Measurements from ENCODE around the gene PPP1R36. TPM values are rescaled to one million over a fixed set of nuclear protein-coding genes. Genes with fewer than 3 reads are reported as not detected.
A peak's percentile ranks its signal among the peaks of the same experiment; 100 is the strongest.

Gene PPP1R36
- total RNA-seq, 1 experiment from 2014 or later: 0.50 TPM

- H3K9me3 ChIP-seq (ENCODE audit: control insufficient read depth, low read depth, low read length): no peaks in the 10 kb centered on the region
- peak overlapping the region; percentile 14 for H2BK12ac ChIP-seq (ENCODE audit: insufficient read length, low read depth, low read length)
- H4K8ac ChIP-seq (replicated peaks; ENCODE audit: insufficient read length, low read depth, low read length): no peak overlapping the region
- no peak overlapping the region for H4K5ac ChIP-seq (ENCODE audit: insufficient read length, low read depth, low read length)
- H3K79me1 ChIP-seq (ENCODE audit: insufficient read depth, low read depth, low read length, poor library complexity, severe bottlenecking): no peaks in the 10 kb centered on the region
- H3K56ac ChIP-seq (ENCODE audit: insufficient read length, low read depth, low read length): no peak overlapping the region
- H3K23me2 ChIP-seq (ENCODE audit: insufficient read length, low read depth, low read length, poor library complexity, severe bottlenecking): no peaks in the 10 kb centered on the region
- H2AFZ ChIP-seq (ENCODE audit: low read length): no peak overlapping the region
- H3T11ph ChIP-seq (ENCODE audit: low read length): no peak overlapping the region
- no peak overlapping the region for H3K9ac ChIP-seq (ENCODE audit: extremely low read depth, insufficient read length, low read length)
- H2BK15ac ChIP-seq (ENCODE audit: low read depth, low read length): no peak overlapping the region
- no peak overlapping the region for H3K27ac ChIP-seq (ENCODE audit: insufficient read length, low read depth, low read length)
- no peak overlapping the region for H4K91ac ChIP-seq (ENCODE audit: insufficient read length, low read depth, low read length)
- DNase-seq: peak; percentile 36
- H3K23ac ChIP-seq (ENCODE audit: insufficient read length, low read depth, low read length): no peak overlapping the region
- Mint-ChIP-seq H3K27me3 (ENCODE audit: low read depth) (no peaks in the 10 kb centered on the region), H3K9me3 (no peaks in the 10 kb centered on the region), H3K27ac (peak overlapping the region in 2 of 3 experiments; percentile 9 to 63; a peak in 4 of 7 replicates), H3K36me3 (ENCODE audit: insufficient read depth in 1 of 3, low read depth in 3 of 3) (no peaks in the 10 kb centered on the region), H3K4me3 (no peak overlapping the region), H3K4me1 (peaks cover 10 to 16% of the 10 kb centered on the region in 2 experiments)
- H4K20me1 ChIP-seq (ENCODE audit: control insufficient read depth, insufficient read depth, insufficient read length): no peaks in the 10 kb centered on the region
- no peaks in the 10 kb centered on the region for H3K79me2 ChIP-seq (ENCODE audit: insufficient read depth, low read length)
- no peak overlapping the region for H2BK5ac ChIP-seq (ENCODE audit: insufficient read length, low read length)
- no peak overlapping the region for H3K4ac ChIP-seq (ENCODE audit: low read depth, low read length)
- no peak overlapping the region for H2BK20ac ChIP-seq (ENCODE audit: low read depth, low read length, poor library complexity, severe bottlenecking)
- H3K14ac ChIP-seq (ENCODE audit: insufficient read depth, low read length): no peak overlapping the region; the same call in 1 of the 2 replicates
- H3K27me3 ChIP-seq (ENCODE audit: insufficient read depth, low read length): no peaks in the 10 kb centered on the region
- no CpG with 5 or more reads among the region's 5 CpGs for whole genome bisulfite sequencing (ENCODE audit: extremely low coverage, insufficient read length, low lambda C conversion rate)
- no peak overlapping the region for H3K4me2 ChIP-seq (ENCODE audit: insufficient read depth, insufficient read length, low read length)
- H2AK5ac ChIP-seq (ENCODE audit: insufficient read length, low read length): no peak overlapping the region
- H2BK120ac ChIP-seq (ENCODE audit: low read depth, low read length, poor library complexity, severe bottlenecking): no peak overlapping the region
- no peak for TF ChIP-seq CTCF (conservative IDR thresholded peaks at IDR 0.05)
- no peaks in the 10 kb centered on the region for H3K4me1 ChIP-seq (ENCODE audit: insufficient read depth, low read length)
- peak overlapping the region; percentile 63 for H3K18ac ChIP-seq (ENCODE audit: insufficient read length, low read depth, low read length)
Observed at GRCh38 chr14:64566651-64567122, 16.9 kb downstream of the PPP1R36 start.

All from H9 (cell line).